SK-N-MC (cell line): Measurements from ENCODE around the gene PRKCB.

Source experiments
- DNase-seq: peaks from one replicate; pipeline ENCODE4 v3.0.0-alpha.2; 2011; ENCODE audit warnings: low read depth, low spot score
- H3K27ac ChIP-seq: fragments of 200-600 bp; sonication (generic); 2 replicates; pipeline ENCODE4 v1.5.1; 2016; ENCODE audit warnings: mixed run types
- H3K36me3 ChIP-seq: fragments of 200-600 bp; sonication (generic); 2 replicates; pipeline ENCODE4 v1.6.1; 2017; ENCODE audit warnings: antibody characterized with exemption, low read length, mixed read lengths; ENCODE audit not compliant: insufficient read depth
- H3K4me3 ChIP-seq: fragments of 200-600 bp; sonication (generic); 2 replicates; pipeline ENCODE4 v1.5.1; 2016
- H3K9ac ChIP-seq: fragments of 200-600 bp; sonication (generic); 2 replicates; pipeline ENCODE4 v1.8.0; 2017; ENCODE audit warnings: mixed run types, mixed read lengths; ENCODE audit not compliant: insufficient read length
- H3K9me3 ChIP-seq: fragments of 200-600 bp; sonication (generic); 2 replicates; pipeline ENCODE4 v1.6.1; 2017; ENCODE audit warnings: low read depth, mild to moderate bottlenecking, antibody characterized with exemption, low read length, moderate library complexity, mixed read lengths
- EZH2 ChIP-seq: fragments of 200-600 bp; sonication (generic); IDR thresholded peaks from one replicate; pipeline ENCODE4 v1.6.1; 2017; ENCODE audit warnings: antibody characterized with exemption
- FOXP2 ChIP-seq: optimal IDR thresholded peaks from 2 replicates; pipeline ENCODE3; 2011; ENCODE audit warnings: mild to moderate bottlenecking, moderate library complexity; ENCODE audit not compliant: insufficient read depth; ENCODE audit errors: extremely low read length, control extremely low read depth
- POLR2AphosphoS5 ChIP-seq: IDR thresholded peaks from 2 replicates; pipeline ENCODE4 v1.6.1; 2012; ENCODE audit warnings: mild to moderate bottlenecking, low read depth, low read length, borderline replicate concordance

The PRKCB gene

GRCh38 chr16:24132048-24132796 lies 296.4 kb downstream of the PRKCB start:
- no peak for TF ChIP-seq POLR2AphosphoS5
- no peak for TF ChIP-seq EZH2
- no peak for DNase-seq

GRCh38 chr16:24132797-24133155 lies 297.0 kb downstream of the PRKCB start:
- TF ChIP-seq POLR2AphosphoS5: no peak
- TF ChIP-seq EZH2: no peak
- TF ChIP-seq FOXP2: no peak
- Histone ChIP-seq H3K9ac (no peak overlapping the region), H3K36me3 (peaks cover 9% of the 10 kb centered on the region), H3K9me3 (no peaks in the 10 kb centered on the region), H3K4me3 (no peak overlapping the region), H3K27ac (no peak overlapping the region)
- DNase-seq: no peak

More at GRCh38 chr16:24132048-24132796, 296.4 kb downstream of the PRKCB start:
- Histone ChIP-seq H3K36me3 (peaks cover 12% of the 10 kb centered on the region), H3K9me3 (no peaks in the 10 kb centered on the region), H3K27ac (no peak overlapping the region), H3K9ac (no peak overlapping the region), H3K4me3 (no peak overlapping the region)

GRCh38 chr16:24135624-24136565 lies 300.1 kb downstream of the PRKCB start:
- no peak for DNase-seq
- Histone ChIP-seq H3K36me3 (peaks cover 20% of the 10 kb centered on the region; the same call in 1 of the 2 replicates), H3K27ac (peak overlapping the region; percentile 35; the same call in 1 of the 2 replicates), H3K4me3 (no peak overlapping the region), H3K9me3 (no peaks in the 10 kb centered on the region), H3K9ac (no peak overlapping the region)
- TF ChIP-seq POLR2AphosphoS5 (no peak), EZH2 (no peak)

GRCh38 chr16:24138024-24138423 lies 302.2 kb downstream of the PRKCB start:
- Histone ChIP-seq H3K36me3 (peaks cover 19% of the 10 kb centered on the region; the same call in 1 of the 2 replicates), H3K9me3 (no peaks in the 10 kb centered on the region), H3K9ac (no peak overlapping the region), H3K27ac (no peak overlapping the region), H3K4me3 (no peak overlapping the region)
- no peak for TF ChIP-seq EZH2
- TF ChIP-seq POLR2AphosphoS5: no peak
- TF ChIP-seq FOXP2: no peak
- no peak for DNase-seq

- H3K36me3 ChIP-seq: peaks cover 19% of the 10 kb centered on the region; the same call in 1 of the 2 replicates
- H3K9me3 ChIP-seq: no peaks in the 10 kb centered on the region
- no peak for DNase-seq
- no peak overlapping the region for H3K4me3 ChIP-seq
- TF ChIP-seq FOXP2 (no peak), POLR2AphosphoS5 (no peak), EZH2 (no peak)
- no peak overlapping the region for H3K27ac ChIP-seq
- H3K9ac ChIP-seq: no peak overlapping the region
Observed at GRCh38 chr16:24138575-24138974, 302.8 kb downstream of the PRKCB start.

GRCh38 chr16:24139282-24139681 lies 303.5 kb downstream of the PRKCB start:
- Histone ChIP-seq H3K9ac (no peak overlapping the region), H3K36me3 (peaks cover 24% of the 10 kb centered on the region; the same call in 1 of the 2 replicates)
- TF ChIP-seq POLR2AphosphoS5: no peak
- TF ChIP-seq FOXP2: no peak
- TF ChIP-seq EZH2: no peak

GRCh38 chr16:24140730-24141129 lies 304.9 kb downstream of the PRKCB start:
- Histone ChIP-seq H3K4me3 (no peak overlapping the region), H3K36me3 (peaks cover 26% of the 10 kb centered on the region; the same call in 1 of the 2 replicates), H3K9me3 (no peaks in the 10 kb centered on the region), H3K9ac (no peak overlapping the region), H3K27ac (no peak overlapping the region)
- no peak for TF ChIP-seq FOXP2
- TF ChIP-seq POLR2AphosphoS5: no peak
- TF ChIP-seq EZH2: no peak
- no peak for DNase-seq

More at GRCh38 chr16:24139282-24139681, 303.5 kb downstream of the PRKCB start:
- no peak for DNase-seq
- Histone ChIP-seq H3K4me3 (no peak overlapping the region), H3K27ac (no peak overlapping the region), H3K9me3 (no peaks in the 10 kb centered on the region)

GRCh38 chr16:24141466-24141865 lies 305.7 kb downstream of the PRKCB start:
- Histone ChIP-seq H3K9me3 (no peaks in the 10 kb centered on the region), H3K4me3 (no peak overlapping the region), H3K27ac (no peak overlapping the region), H3K9ac (no peak overlapping the region), H3K36me3 (peaks cover 28% of the 10 kb centered on the region; the same call in 1 of the 2 replicates)
- DNase-seq: no peak
- no peak for TF ChIP-seq FOXP2
- TF ChIP-seq EZH2: no peak
- no peak for TF ChIP-seq POLR2AphosphoS5
